Measurements from ENCODE around the gene PCDHGB2.
"Not testable (repeated sequence)": the region's sequence is repeated elsewhere in the genome, so short reads cannot be mapped to it uniquely, and the experiment has no call there.

PCDHGB2 gene

DNA sequence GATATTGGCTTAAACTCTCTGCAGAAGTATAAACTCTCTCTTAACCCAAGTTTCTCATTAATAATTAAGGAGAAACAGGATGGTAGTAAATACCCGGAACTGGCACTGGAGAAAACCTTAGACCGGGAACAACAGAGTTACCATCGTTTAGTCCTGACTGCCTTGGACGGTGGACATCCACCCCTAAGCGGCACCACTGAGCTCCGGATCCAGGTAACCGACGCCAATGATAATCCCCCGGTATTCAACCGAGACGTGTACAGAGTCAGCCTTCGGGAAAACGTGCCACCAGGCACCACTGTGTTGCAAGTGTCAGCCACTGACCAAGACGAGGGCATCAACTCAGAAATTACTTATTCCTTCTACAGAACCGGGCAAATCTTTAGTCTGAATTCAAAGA is 38.8 kb downstream of the PCDHGB2 start:
- Histone ChIP-seq H4K20me1 (no peaks in the 10 kb centered on the region), H3K4me1 (no peaks in the 10 kb centered on the region), H3K9me3 (peaks cover 58% of the 10 kb centered on the region), H3K4me2 (no peak overlapping the region), H3K4me3 (no peak overlapping the region), H3K36me3 (no peaks in the 10 kb centered on the region), H3K27ac (no peak overlapping the region), H3K27me3 (no peaks in the 10 kb centered on the region), H3K9ac (no peak overlapping the region)
- TF ChIP-seq Cebpa-rat (IDR thresholded peaks at IDR 0.05): no peak

DNA sequence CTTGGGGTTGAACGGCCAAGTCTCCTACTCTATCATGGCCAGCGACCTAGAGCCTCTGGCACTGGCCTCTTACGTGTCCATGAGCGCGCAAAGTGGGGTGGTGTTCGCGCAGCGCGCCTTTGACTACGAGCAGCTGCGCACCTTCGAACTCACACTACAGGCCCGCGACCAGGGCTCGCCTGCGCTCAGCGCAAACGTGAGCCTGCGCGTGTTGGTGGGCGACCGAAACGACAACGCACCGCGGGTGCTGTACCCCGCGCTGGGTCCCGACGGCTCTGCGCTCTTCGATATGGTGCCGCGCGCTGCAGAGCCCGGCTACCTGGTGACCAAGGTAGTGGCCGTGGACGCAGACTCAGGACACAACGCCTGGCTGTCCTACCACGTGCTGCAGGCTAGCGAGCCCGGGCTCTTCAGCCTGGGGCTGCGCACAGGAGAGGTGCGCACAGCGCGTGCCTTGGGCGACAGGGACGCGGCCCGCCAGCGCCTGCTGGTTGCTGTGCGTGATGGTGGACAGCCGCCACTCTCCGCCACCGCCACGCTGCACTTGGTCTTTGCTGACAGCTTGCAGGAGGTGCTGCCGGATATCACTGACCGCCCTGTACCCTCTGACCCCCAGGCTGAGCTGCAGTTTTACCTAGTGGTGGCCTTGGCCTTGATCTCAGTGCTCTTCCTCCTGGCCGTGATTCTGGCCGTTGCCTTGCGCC is 39.9 kb downstream of the PCDHGB2 start:
- no peaks in the 10 kb centered on the region for H4K20me1 ChIP-seq
- H3K4me1 ChIP-seq: no peaks in the 10 kb centered on the region
- H3K9me3 ChIP-seq: peaks cover 47% of the 10 kb centered on the region
- H3K9ac ChIP-seq: no peak overlapping the region
- no peak overlapping the region for H3K4me3 ChIP-seq
- no peak overlapping the region for H3K27ac ChIP-seq
- H3K27me3 ChIP-seq: no peaks in the 10 kb centered on the region
- no peak for TF ChIP-seq Cebpa-rat (IDR thresholded peaks at IDR 0.05)
- H3K4me2 ChIP-seq: no peak overlapping the region
- no peaks in the 10 kb centered on the region for H3K36me3 ChIP-seq

DNA sequence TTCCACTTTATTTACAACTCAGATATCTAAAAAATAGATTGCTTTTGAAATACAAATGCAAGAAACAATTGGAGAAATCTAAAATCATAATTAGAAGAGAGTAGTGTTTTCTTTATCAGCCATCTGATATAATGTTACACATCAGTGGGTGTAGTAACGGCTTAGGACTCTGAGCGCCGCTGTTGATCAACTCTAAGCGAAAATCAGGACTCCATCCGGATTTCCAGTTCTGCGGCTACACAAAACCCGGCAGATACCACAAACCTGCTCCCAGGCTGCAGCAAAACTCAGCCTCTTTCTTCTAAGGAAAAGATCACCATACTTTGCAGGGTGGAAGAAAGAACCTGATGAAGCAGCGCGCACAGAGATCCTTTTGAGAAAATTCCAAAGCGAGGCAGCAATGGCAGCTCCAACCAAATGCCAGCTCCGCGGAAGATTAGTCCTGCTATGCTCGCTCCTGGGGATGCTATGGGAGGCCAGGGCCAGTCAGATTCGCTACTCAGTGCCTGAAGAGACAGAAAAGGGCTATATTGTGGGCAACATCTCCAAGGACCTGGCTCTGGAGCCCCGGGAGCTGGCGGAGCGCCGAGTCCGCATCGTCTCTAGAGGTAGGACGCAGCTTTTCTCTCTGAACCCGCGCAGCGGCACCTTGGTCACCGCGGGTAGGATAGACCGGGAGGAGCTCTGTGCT is 42.9 kb downstream of the PCDHGB2 start, which contains the start of gene PCDHGA9:
Gene PCDHGA9, plus strand, starts transcription at position 226 of the 691 bp plus-strand sequence. Its CDS starts 175 bp downstream, at position 401.
- Histone ChIP-seq H4K20me1 (no peaks in the 10 kb centered on the region), H3K9me3 (peaks cover 44% of the 10 kb centered on the region), H3K9ac (no peak within 1 kb of the TSS), H3K4me1 (no peaks in the 10 kb centered on the region), H3K36me3 (no peaks in the 10 kb centered on the region), H3K4me2 (no peak within 1 kb of the TSS), H3K4me3 (no peak within 1 kb of the TSS), H3K27ac (no peak within 1 kb of the TSS), H3K27me3 (no peaks in the 10 kb centered on the region)
- TF ChIP-seq Cebpa-rat (IDR thresholded peaks at IDR 0.05): no peak

DNA sequence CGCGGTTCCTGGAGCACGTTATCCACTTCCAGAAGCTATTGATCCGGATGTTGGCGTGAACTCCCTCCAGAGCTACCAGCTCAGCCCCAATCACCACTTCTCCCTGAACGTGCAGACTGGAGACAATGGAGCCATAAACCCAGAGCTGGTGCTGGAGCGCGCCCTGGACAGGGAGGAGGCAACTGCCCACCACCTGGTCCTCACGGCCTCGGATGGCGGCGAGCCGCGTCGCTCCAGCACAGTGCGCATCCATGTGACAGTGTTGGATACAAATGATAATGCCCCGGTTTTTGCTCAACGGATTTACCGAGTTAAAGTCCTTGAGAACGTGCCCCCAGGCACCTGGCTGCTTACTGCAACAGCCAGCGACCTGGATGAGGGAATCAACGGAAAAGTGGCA is 43.6 kb downstream of the PCDHGB2 start:
- H3K9me3 ChIP-seq: peaks cover 48% of the 10 kb centered on the region
- no peak overlapping the region for H3K27ac ChIP-seq
- no peaks in the 10 kb centered on the region for H3K36me3 ChIP-seq
- no peaks in the 10 kb centered on the region for H3K27me3 ChIP-seq
- H4K20me1 ChIP-seq: no peaks in the 10 kb centered on the region
- H3K9ac ChIP-seq: no peak overlapping the region
- H3K4me1 ChIP-seq: no peaks in the 10 kb centered on the region
- no peak for TF ChIP-seq Cebpa-rat (IDR thresholded peaks at IDR 0.05)
- H3K4me3 ChIP-seq: no peak overlapping the region
- no peak overlapping the region for H3K4me2 ChIP-seq

DNA sequence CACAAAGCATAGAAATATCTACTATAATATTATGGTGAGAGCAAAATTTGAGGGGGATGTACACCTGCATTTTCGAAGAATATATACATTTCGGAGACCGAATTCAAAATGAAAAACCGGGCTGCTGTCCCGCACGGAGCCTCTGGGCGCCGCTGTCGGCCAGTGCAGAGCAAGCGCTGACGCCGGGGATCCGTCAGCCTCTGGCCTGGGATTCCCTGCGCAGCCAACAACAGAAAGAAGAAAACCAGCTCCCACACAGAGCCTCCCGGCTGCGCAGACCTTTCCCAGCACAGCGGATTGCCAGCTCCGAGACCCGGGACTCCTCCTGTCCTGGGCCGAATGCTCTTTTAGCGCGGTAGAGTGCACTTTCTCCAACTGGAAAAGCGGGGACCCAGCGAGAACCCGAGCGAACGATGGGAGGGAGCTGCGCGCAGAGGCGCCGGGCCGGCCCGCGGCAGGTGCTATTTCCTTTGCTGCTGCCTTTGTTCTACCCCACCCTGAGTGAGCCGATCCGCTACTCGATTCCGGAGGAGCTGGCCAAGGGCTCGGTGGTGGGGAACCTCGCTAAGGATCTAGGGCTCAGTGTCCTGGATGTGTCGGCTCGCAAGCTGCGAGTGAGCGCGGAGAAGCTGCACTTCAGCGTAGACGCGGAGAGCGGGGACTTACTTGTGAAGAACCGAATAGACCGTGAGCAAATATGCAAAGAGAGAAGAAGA is 48.2 kb downstream of the PCDHGB2 start, which contains the start of gene PCDHGB6:
Gene PCDHGB6, plus strand, starts transcription at position 232 of the 716 bp plus-strand sequence. Its CDS starts 182 bp downstream, at position 414.
- H3K4me3 ChIP-seq, H3K36me3 ChIP-seq, H3K4me2 ChIP-seq, H3K27me3 ChIP-seq, H3K4me1 ChIP-seq, H3K9ac ChIP-seq, H3K27ac ChIP-seq, H4K20me1 ChIP-seq: not testable (repeated sequence)
- peaks cover 40% of the 10 kb centered on the region for H3K9me3 ChIP-seq

DNA sequence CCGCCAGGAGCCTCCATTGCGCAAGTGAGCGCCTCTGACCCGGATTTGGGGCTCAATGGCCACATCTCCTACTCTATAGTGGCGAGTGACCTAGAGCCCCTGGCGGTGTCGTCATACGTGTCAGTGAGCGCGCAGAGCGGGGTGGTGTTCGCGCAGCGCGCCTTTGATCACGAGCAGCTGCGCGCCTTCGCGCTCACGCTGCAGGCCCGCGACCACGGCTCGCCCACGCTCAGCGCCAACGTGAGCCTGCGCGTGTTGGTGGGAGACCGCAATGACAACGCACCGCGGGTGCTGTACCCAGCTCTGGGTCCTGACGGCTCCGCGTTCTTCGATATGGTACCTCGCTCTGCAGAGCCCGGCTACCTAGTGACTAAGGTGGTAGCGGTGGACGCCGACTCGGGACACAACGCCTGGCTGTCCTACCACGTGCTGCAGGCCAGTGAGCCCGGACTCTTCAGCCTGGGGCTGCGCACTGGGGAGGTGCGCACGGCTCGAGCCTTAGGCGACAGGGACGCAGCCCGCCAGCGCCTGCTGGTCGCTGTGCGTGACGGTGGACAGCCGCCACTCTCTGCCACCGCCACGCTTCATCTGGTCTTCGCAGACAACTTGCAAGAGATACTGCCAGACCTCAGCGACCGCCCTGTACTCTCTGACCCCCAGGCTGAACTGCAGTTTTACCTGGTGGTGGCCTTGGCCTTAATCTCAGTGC is 50.0 kb downstream of the PCDHGB2 start:
- Histone ChIP-seq H3K4me2 (no peak overlapping the region), H3K9me3 (peaks cover 36% of the 10 kb centered on the region), H3K4me1 (peaks cover 6% of the 10 kb centered on the region; the same call in 1 of the 2 replicates), H3K4me3 (no peak overlapping the region), H3K36me3 (no peaks in the 10 kb centered on the region), H3K27ac (no peak overlapping the region), H3K9ac (no peak overlapping the region), H4K20me1 (no peaks in the 10 kb centered on the region), H3K27me3 (peaks cover 18% of the 10 kb centered on the region)
- TF ChIP-seq Cebpa-rat (IDR thresholded peaks at IDR 0.05): no peak

DNA sequence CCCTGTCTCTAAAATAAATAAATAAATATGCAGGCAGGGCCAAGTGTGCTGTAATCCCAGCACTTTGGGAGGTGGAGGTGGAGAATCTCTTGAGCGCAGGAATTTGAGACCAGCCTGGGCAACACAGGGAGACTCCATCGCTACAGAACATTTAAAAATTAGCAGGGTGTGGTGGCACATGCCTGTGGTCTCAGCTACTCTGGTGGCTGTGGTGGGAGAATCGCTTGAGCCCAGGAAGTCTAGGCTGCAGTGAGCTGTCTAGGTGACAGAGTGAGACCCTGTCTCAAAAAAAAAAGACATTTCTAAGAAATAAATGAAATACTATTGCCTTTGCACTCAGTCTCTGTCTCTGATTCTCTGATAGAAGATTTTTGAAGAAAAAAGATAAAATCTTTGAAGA is 51.8 kb downstream of the PCDHGB2 start:
- no peak overlapping the region for H3K4me3 ChIP-seq
- H3K27ac ChIP-seq: no peak overlapping the region
- TF ChIP-seq Cebpa-rat (IDR thresholded peaks at IDR 0.05): no peak
- peaks cover 40% of the 10 kb centered on the region for H3K9me3 ChIP-seq
- peaks cover 22% of the 10 kb centered on the region for H3K27me3 ChIP-seq
- no peak overlapping the region for H3K9ac ChIP-seq
- H4K20me1 ChIP-seq: no peaks in the 10 kb centered on the region
- no peaks in the 10 kb centered on the region for H3K36me3 ChIP-seq
- H3K4me1 ChIP-seq: peaks cover 19% of the 10 kb centered on the region
- no peak overlapping the region for H3K4me2 ChIP-seq

Data from BLaER1 (cell line).